NCI-H1694 treated with DMSO at 0.1 percent for 48 hours (cell line): Measurements from ENCODE around the gene ZNF19.

Source experiments
- DNase-seq: peaks from one replicate; lab custom pipeline; 2025; lab: John Stamatoyannopoulos, UW

Gene ZNF19

DNA sequence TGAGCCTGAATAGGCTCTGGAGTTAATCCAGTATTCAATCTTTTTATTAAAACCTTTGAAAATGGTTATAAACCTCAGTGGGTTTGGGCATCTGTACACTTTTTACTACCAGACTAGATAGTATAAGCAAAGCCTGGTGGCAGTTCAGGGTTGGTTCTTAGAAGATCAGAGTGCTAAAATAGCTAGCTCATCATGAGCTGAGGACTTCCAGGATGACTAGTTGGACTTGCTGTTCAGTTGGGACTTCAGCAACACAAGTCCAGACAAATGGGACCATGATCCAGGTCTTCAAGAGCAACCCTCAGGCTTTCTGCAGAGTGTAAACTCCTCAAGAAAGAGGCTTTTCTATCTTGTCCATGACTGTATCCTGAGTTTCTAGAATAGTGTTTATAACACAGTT is 1.2 kb upstream of the ZNF19 start:
- no peak for DNase-seq

DNA sequence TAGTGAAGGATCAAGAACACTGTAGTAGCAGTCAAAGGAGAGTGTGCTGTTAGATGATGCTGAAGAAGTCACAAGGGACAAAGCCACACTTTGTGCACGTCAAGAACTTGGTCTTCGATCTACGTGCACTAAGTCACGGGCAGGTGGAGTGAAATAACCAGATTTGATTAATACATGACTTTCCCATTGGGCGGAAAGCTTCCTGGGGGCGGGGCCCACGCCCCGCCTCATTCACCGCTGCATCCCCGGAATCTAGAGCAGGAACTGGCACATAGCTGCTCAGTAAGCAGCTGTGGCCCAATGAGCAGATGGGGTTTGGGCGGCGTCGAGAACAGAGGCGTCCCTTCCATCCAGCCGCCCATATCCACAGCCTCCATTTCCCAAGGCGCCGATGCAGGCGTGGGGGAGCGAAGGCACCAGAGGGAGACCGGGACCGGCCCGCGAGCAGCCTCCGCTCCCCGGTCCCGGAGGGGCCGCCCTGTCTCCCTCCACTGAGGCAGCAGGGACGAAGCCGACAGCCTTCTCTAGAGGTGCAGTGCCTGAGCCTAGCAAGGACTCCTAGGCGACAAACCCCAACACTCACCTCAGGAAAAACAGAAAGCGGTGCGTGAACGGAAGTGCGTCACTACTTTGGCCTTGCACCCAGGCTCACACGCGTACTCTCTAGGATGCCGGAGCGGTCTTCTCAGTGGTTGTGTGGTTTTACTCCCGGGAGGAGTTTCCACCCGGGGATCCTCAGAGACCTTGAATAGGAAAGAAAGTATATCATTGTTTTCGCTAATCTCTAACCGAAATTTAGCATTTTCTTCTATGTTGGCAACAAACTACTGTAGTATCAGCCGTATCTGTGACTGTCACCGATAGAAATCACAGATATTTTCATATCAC is 4.9 kb downstream of the ZNF19 start:
- peak; percentile 75 for DNase-seq

DNA sequence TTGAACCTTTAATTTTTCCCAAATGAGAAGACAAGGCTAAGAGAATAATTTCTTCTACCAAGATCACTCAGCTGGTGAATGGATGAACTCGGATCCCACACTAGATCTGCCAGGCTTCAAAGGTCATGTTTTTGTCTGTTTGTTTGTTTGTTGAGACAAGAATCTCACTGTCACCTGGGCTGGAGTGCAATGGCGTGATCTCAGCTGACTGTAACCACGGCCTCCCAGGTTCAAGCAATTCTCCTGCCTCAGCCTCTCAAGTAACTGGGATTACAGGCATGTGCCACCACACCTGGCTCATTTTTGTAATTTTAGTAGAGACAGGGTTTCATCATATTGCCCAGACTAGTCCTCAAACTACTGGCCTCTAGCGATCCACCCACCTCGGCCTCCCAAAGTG is 6.6 kb downstream of the ZNF19 start:
- no peak for DNase-seq

DNA sequence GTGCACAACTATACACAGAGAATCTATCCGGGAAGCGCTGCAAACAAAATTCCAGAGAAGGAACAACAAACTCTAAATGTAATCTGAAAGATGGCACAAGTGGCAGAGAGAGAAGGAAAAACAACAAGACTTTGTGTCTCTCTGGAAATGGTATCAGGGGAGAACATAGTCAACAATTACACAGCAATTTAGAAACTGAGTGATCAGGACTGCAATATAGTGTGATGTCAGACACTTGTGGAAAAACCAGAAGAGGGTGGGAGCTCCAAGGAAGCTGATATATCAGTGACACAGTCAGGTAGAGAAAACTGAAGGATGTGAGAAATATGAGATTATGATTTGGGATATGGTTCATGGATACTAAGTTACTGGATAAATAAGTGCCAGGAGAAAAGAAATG is 8.2 kb downstream of the ZNF19 start:
- no peak for DNase-seq

DNA sequence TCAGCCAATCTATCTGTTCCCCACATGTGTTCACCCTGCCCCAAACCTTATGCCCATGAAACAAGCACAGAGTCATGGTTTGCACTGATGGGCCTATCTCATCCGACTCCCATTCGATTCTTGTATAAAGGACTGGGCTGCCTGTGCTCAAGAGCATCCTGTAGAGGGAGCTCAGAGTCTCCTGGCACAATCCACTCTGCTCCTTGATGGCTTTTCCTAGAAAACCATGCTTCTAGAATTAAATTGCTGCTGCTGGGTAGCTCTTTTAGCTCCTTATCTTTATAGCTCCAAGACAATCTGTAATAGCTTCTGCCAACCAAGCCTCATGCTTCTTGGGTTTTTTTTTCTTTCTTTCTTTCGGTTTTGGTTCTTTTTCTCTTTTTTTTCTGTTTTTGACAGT is 9.7 kb downstream of the ZNF19 start:
- DNase-seq: peak; percentile 23

DNA sequence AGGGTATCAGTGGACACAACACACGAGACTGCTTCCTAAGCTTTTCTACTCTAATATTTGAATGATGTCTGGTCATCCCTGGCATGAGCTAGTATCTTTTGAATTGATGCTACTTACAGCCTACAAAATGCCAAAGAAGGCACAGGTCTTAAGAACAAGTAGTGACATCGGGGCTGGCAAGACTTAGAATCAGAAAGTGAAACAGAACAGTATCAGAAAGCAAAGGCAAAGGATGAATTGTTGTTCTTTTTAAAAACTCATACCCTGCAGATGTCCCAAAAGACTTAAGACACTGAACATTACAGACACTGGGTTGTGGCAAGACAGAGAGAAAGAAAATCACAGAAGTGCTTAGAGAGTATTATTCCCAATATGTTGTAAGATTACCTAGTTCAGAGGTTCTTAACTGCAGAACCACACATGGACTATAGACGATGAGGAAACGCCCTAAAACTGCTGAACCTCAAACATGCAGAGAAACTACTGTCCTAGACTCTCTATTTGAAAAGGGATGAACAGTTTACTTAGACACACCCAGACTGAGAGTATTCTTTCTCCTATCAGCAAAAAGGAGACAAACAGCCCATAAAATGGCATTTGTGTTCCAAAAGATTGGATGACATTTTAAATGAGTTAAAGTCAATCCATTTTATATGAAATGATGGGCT is 12.5 kb downstream of the ZNF19 start:
- no peak for DNase-seq

DNA sequence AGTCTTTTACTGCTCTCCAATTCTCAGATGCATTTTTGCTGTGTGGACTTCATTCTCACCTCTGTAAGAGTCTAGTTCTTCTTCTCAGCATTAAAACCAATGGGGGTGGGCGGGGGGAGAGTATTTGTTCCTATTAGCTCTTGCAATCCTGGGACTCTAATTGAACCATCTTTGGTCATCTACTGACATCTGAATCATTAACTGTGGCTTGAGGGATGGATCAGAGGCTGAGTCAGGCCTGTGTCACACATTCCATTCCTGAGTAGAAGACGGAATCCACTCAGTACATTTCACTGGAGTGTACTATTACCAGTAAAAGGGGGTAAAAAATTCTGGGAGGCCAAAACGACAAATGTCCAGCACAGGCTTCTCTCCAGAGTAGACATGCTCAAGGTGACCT is 14.3 kb downstream of the ZNF19 start:
- DNase-seq: no peak

DNA sequence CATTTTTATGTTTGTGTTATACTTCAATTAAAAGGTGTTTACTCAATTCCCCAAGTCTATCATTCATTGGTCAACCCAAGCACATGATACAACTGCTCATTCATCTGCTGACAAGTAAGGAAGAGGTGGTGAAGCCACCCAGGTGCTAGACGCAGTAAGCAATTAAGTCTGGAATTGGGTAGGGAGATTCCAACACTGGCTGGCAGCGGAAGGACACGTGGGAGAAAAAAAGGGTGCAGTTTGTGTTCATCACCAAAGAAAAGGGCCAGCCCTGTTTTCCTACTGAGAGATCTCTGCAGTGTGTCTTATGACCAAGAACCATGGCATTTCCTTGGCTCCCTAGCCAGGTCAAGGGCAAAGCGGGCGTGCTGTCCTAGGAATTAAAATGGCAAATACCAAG is 15.2 kb downstream of the ZNF19 start:
- no peak for DNase-seq

DNA sequence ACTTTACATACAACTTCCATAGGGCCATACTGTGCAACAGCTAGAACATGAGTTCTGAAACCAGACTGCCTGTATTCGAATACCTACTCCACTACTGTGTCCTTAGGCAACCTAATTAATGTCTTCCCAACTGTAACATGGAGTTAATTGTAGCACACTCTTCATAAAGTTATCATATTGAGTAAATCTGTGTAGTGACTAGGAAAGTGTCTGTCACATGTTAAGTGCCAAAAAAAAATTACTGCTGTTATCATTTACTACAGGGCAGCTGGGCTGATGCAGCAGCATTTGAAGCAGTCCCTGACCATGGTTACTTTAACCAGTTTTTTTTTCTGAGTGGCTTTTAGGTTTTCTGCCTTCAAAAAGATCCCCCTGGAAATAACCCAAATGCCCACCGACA is 16.2 kb downstream of the ZNF19 start:
- DNase-seq: no peak

DNA sequence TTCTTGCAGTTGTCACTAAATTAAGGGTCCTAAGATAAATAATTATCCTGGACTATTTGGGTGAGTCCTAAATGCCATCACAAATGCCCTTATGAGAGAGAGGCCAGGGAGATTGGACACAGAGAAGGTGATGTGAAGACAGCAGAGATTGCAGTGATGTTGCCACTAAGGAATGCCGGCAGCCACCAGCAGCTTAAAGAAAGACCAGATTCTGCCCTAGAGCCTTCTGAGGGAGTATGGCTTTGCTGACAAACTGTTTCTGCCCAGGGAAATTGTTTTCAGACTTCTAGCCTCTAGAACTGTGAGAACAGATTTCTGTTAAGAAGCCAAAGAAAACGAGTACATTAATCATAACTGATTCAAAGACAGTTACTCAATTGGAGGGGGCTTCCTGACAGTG is 17.1 kb downstream of the ZNF19 start:
- no peak for DNase-seq

DNA sequence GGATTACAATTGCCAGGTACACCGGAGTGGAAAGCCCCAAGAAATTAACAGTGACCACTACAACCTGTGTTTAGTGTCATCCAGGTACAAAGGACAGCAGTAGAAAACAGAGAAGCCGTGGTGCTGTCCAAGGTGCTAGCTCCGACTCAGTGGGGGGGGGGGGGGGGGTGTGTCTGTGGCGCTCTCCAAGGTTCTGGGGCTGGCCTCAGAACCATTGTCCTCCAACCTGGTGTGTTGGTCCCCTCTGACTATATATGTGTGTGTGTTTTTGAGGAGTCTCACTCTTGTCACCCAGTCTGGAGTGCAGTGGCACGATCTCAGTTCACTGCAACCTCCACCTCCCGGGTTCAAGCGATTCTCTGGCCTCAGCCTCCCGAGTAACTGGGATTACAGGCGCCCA is 21.3 kb downstream of the ZNF19 start:
- DNase-seq: no peak

DNA sequence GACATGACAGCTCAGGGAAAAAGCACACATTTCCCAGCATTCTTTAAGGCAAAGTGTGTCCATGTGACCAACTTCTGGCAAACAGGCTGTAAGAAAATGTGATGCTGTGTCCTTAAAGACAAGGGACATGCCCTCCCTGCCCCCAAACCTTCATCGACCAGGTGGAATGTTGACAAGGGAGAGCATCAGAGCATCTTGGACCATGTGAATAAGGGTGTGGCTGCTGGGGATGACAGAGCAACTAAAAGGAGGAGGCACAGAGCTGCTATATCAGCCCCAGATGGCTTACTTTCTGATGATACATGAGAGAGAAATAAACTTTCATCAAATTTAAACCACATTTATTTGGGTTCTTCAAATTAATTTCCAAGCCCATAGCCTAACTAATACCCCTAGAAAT is 24.9 kb downstream of the ZNF19 start:
- no peak for DNase-seq

DNA sequence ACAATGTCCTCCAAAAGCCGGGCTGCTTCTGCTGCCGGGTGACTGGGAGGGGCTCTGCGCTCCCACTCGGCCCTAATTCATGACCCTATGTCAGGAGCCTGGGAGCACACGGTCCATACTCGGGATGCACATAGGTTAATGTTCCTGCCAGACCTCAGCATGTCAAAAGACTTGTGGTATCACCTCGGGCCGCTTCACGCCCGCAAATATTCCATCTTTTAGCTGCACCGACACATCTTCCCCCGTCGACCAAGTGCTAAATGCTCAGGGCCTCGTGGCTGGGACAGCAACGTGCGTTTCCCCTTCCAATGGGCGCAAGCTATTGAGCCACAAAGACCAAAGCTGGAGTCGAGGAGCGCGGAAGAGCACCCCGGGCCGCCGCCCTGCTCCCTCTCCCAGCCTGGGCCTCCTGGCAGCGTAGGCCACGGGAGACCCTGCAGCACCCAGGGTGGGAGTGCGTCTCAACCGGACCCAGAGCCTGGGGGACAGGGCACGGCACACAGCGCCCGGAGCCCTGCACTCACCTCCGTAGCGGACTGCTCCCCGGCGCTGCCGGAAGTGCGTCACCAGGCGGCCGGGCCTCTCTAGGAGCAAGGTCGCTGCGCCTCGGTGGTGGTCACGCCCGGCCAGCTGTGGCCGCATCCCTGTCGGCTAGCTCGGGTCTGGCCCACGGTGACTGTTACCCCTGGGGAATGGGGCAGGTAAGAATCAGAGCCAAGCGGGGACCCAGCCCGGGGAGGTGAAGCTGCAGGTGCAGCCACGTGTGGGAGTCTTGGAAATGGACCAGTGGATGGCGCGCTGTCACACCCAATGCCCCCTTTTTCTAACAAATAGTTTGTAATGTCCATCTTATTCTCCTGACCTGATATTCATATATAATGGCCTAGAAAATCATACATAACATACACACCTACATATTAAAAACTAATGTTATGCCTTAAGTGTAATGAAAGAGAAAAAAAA is 27.2 kb downstream of the ZNF19 start, which contains the start of gene ZNF23:
Gene ZNF23, minus strand, starts transcription at position 562 of the 963 bp plus-strand sequence. CDS start 5,451 bp downstream, outside the sequence.
- DNase-seq: peak; percentile 18

DNA sequence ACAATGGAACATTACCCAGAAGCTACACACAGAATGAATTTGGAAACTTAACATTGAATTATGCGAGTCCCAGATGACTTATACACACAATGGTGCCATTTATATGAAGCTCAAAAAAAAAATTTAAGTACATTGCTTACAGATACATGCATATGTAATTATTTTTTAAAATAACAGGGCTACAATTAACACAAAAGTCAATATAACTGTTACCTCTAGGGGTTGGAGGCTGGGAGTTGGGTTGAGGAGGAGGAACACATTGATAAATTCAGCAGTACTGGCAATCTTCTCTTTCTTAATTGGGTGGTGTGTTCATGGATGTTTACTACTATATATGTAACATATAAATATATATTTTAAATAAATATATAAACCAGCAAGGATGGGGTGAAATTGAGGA is 28.2 kb downstream of the ZNF19 start:
- DNase-seq: no peak

DNA sequence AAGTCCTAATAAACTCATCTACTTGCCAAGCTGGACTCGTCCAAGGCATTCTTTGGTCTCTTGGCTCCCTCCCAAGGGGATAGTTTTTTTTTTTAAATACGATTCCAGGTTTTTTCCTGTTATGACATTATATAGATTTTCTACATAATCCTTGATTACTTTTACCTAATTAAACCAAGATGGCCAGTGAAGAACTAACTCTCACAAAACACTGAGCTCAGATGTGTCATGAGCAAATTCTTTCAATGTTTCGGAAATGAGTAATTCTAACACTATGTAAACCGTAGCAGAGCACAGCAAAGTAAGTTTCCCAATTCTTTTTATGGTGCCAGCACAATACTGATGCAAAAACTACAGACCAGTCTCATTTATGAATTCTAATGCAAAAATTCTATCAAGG is 28.9 kb downstream of the ZNF19 start:
- no peak for DNase-seq

DNA sequence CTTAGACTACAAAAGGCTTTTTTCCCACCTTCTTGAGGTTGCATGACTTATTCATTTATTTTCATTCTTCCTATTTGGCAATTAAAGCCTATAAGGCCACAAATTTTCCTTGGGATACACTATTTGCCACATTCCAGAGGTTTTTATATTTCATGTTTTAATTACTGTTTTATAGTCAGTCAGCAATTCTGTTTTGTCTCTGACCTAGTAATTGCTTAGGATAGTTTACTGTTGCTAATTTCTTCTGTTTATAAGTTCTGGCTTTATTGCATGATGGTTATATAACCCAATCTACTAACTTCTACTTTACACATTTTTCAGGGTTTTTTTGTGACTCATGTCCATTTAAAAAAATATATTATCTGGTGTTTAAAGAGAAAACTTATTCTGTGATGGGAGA is 29.6 kb downstream of the ZNF19 start:
- DNase-seq: no peak

DNA sequence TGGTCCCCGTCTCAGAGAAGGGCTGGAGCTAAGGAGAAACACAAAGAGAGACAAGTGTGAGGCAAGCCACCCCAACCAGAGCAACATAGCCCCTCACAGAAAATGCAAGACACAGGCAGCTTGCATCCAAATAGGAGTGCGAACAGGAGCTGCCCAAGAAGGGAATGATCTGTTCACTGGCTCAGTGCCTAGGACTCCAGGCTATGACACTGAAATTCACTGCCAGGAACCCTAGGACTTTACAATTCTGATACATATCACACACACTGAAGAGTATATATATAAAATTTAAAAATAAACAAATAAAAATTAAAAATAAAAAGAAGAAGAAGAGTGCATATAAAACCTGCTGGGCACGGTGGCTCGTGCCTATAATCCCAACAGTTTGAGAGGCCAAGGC is 32.3 kb downstream of the ZNF19 start:
- DNase-seq: no peak

DNA sequence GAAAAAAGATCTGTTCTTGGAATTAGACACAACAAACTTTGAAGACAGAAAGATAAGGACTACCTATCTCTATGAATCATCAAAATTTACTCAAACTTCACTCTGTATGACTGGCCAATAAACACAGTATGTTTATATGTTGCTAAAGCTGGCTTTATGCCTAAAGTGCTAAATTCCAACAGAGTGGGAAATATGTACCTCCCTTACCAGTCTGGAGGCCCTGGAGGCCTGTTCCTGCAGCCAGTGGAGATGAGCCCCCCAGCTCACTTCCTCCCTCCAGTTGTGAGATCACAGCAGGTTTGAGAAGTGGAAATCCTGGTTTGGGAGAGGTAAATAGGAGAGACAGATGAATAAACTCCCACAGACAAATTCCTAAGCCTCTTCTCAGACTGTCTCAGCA is 36.1 kb downstream of the ZNF19 start:
- DNase-seq: no peak

DNA sequence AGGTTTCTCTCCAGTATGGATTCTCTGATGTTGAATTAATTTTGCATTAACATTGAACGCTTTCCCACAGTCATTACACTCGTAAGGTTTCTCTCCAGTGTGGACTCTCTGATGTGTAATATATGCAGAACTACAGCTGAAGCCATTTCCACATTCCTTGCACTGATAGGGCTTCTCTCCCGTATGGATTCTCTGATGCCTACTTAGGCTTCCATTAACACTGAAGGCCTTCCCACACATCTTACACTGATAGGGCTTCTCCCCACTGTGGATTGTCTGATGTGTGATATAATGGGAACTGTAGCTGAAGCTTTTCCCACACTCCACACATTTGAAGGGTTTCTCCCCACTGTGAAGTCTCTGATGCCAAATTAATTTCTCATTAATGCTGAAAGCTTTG is 40.1 kb downstream of the ZNF19 start:
- no peak for DNase-seq

DNA sequence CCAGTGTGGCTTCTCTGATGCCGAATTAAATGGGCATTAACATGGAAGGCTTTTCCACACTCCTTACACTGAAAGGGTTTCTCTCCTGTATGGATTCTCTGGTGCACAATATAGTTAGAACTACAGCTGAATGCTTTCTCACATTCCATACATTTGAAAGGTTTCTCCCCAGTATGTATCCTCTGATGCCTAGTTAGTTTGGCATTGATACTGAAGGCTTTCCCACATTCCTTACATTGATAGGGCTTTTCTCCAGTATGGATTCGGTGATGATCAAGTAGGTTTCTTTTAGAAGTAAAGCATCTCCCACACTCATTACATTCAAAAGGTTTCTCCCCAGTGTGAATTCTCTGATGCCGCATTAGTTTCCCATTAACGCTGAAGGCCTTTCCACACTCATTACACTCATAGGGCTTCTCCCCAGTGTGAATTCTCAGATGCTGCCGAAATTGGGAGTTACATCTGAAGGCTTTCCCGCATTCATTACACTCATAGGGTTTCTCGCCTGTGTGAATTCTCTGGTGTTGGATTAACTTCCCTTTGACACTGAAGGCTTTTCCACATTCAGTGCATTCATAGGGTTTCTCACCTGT is 40.8 kb downstream of the ZNF19 start:
- no peak for DNase-seq

DNA sequence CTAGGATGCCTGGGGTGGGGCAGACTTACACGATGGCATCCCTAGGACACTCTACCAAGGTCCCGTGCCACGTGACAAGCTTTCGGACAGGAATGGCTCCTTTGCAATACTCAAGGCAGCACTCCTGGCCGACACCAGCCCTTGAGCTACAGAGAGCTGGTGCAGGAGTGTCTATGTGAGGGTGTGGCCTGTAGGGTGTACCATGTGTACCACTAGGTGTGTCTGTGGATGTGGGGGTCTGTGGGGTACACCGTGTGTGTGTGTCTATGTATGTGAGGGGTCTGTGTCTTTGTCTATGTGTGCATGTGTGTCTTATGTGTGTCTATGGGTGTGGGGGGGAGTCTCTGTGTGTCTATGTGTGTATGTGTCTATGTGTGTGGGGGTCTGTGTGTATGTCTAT is 45.4 kb downstream of the ZNF19 start:
- DNase-seq: no peak

DNA sequence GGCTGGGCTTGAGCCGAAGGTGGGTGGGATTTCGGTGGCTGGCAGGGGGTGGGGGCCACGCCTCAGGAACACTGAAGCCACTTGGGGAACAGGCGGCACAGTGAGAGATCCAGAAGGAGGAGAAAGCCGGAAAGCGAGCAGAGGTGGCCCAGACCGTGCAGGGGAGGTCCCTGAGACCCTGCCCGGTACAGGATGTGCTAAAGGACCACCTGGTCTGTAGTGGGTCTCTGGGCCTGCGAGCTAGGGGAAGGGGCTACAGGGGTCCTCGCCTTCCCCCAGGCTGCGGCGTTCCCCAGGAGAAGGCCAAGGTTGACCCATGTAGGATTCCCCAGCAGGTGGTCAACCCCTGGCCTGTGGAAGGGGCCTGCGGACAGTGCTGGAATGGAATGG is 47.1 kb downstream of the ZNF19 start, which contains the start of gene TLE7:
Gene TLE7, minus strand, starts transcription at position 4 of the 390 bp plus-strand sequence. CDS start 8,730 bp downstream, outside the sequence.
- DNase-seq: no peak
